Lower lobe of right lung (tissue), 2 donors: ENCODE results near the gene PHF14. TPM values are rescaled to one million over a fixed set of nuclear protein-coding genes. Genes with fewer than 3 reads are reported as not detected.

Experiments
- ATAC-seq, 2 donors: fragments of 200-7000 bp; cut with Tn5 transposase; one replicate each; pipeline ENCODE4 v1.9.1; 2020 to 2022; ENCODE audit warnings: mild to moderate bottlenecking in 2 of 2, moderate library complexity in 2 of 2
- DNase-seq: peaks from one replicate; pipeline ENCODE4 v3.0.0-alpha.2; 2020
- H3K27ac ChIP-seq: fragments of 200-600 bp; one replicate; pipeline ENCODE4 v1.8.0; 2022
- H3K27me3 ChIP-seq: fragments of 200-600 bp; one replicate; pipeline ENCODE4 v1.8.0; 2022; ENCODE audit warnings: low read depth
- H3K36me3 ChIP-seq: fragments of 200-600 bp; one replicate; pipeline ENCODE4 v1.8.0; 2022; ENCODE audit warnings: mild to moderate bottlenecking
- H3K4me1 ChIP-seq: fragments of 200-600 bp; one replicate; pipeline ENCODE4 v1.8.0; 2022
- H3K4me3 ChIP-seq: fragments of 200-600 bp; one replicate; pipeline ENCODE4 v1.8.0; 2022; ENCODE audit warnings: mild to moderate bottlenecking
- H3K9me3 ChIP-seq: fragments of 200-600 bp; one replicate; pipeline ENCODE4 v1.8.0; 2022
- CTCF ChIP-seq: fragments of 200-600 bp; IDR thresholded peaks from one replicate; pipeline ENCODE4 v1.8.0; 2022; ENCODE audit warnings: antibody characterized with exemption, mild to moderate bottlenecking
- intact Hi-C: fragments of 100-400 bp; cut with DNase I; formaldehyde crosslinking; loops from one replicate; pipeline ENCODE4 v1.11.0; 2022
- total RNA-seq: library from RNA; stranded (reverse); fragmentation: NEBNext Ultra II Directional; extraction: Animal tissue kit (Norgen Biotek cat#: 25700); gene quantifications from one replicate; pipeline ENCODE4 v1.2.1, GENCODE V29; 2021
- donor health status: DM: no; HTN: yes; CAD: no; lungs with severe emphysema.

The PHF14 gene
- total RNA-seq, 1 donor from 2014 or later, result 27.9 TPM

- H3K36me3 ChIP-seq, result no peaks in the 10 kb centered on the region
- intact Hi-C loops, result no loop called here
These were observed 204.1 kb downstream of the PHF14 start for GRCh38 chr7:11177793-11178192.

GRCh38 chr7:11181590-11181989, 207.9 kb downstream of the PHF14 start:
- intact Hi-C loops, result no loop called here
- no peak overlapping the region for H3K4me3 ChIP-seq

More at GRCh38 chr7:11177793-11178192, 204.1 kb downstream of the PHF14 start:
- no peak for ATAC-seq
- H3K4me3 ChIP-seq, result no peak overlapping the region
- TF ChIP-seq CTCF, result no peak
- no peak for DNase-seq
- no peak overlapping the region for H3K27ac ChIP-seq
- no peaks in the 10 kb centered on the region for H3K9me3 ChIP-seq
- no peaks in the 10 kb centered on the region for H3K4me1 ChIP-seq
- H3K27me3 ChIP-seq, result no peaks in the 10 kb centered on the region

GRCh38 chr7:11182736-11183135, 209.1 kb downstream of the PHF14 start:
- no peaks in the 10 kb centered on the region for H3K27me3 ChIP-seq
- H3K4me3 ChIP-seq, result no peak overlapping the region
- ATAC-seq (no peak), DNase-seq (no peak)
- H3K9me3 ChIP-seq, result no peaks in the 10 kb centered on the region
- intact Hi-C loops, result no loop called here
- H3K4me1 ChIP-seq, result no peaks in the 10 kb centered on the region
- no peaks in the 10 kb centered on the region for H3K36me3 ChIP-seq
- no peak overlapping the region for H3K27ac ChIP-seq
- no peak for TF ChIP-seq CTCF

More at GRCh38 chr7:11181590-11181989, 207.9 kb downstream of the PHF14 start:
- H3K36me3 ChIP-seq, result no peaks in the 10 kb centered on the region
- ATAC-seq (no peak), DNase-seq (no peak)
- no peaks in the 10 kb centered on the region for H3K4me1 ChIP-seq
- TF ChIP-seq CTCF, result no peak
- H3K9me3 ChIP-seq, result no peaks in the 10 kb centered on the region
- no peak overlapping the region for H3K27ac ChIP-seq
- no peaks in the 10 kb centered on the region for H3K27me3 ChIP-seq

- no peaks in the 10 kb centered on the region for H3K27me3 ChIP-seq
- intact Hi-C loops, result no loop called here
- H3K4me1 ChIP-seq, result no peaks in the 10 kb centered on the region
- no peaks in the 10 kb centered on the region for H3K36me3 ChIP-seq
- no peak for TF ChIP-seq CTCF
- no peak overlapping the region for H3K4me3 ChIP-seq
- no peak overlapping the region for H3K27ac ChIP-seq
- no peaks in the 10 kb centered on the region for H3K9me3 ChIP-seq
- DNase-seq, result no peak
- no peak for ATAC-seq
These were observed 211.6 kb downstream of the PHF14 start for GRCh38 chr7:11185179-11185815.

- DNase-seq (no peak), ATAC-seq (no peak)
- Histone ChIP-seq H3K4me1 (no peaks in the 10 kb centered on the region), H3K27ac (no peak overlapping the region), H3K36me3 (no peaks in the 10 kb centered on the region), H3K27me3 (no peaks in the 10 kb centered on the region), H3K9me3 (no peaks in the 10 kb centered on the region), H3K4me3 (no peak overlapping the region)
- no peak for TF ChIP-seq CTCF
- intact Hi-C loops, result no loop called here
These were observed 215.0 kb downstream of the PHF14 start for GRCh38 chr7:11188529-11189310.
